Prostate gland (tissue), 2 donors: Measurements from ENCODE around the gene KRTAP10-10.
"Not testable (repeated sequence)": the region's sequence is repeated elsewhere in the genome, so short reads cannot be mapped to it uniquely, and the experiment has no call there.

Experiments
- CTCF ChIP-seq, 4 experiments: fragments of 200-600 bp in 2 of 4; fragments of 450-650 bp in 2 of 4; sonication (generic) in 2 of 4; IDR thresholded peaks; 1 replicate in 3 of 4; 2 replicates in 1 of 4; pipeline ENCODE4 v1.5.1; 2016 to 2019; ENCODE audit warnings: antibody characterized with exemption in 4 of 4, mild to moderate bottlenecking in 2 of 4, moderate library complexity in 2 of 4
- POLR2AphosphoS5 ChIP-seq: sonication (generic); formaldehyde crosslinking; IDR thresholded peaks from one replicate; pipeline ENCODE4 v1.6.1; 2017; ENCODE audit warnings: antibody characterized with exemption

DNA sequence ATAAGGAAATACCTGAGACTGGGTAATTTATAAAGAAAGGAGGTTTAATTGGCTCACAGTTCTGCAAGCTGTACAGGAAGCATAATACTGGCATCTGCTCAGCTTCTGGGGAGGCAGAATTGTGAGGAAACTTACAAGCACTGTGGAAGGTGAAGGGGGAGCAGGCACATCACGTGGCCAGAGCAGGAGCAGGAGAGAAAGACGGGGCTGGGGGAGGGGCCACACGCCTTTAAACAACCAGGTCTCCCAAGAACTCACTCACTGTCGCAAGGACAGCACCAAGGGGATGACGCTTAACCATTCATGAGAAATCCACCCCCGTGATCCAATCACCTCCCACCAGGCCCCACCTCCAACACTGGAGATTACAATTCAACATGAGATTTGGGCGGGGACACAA is 24.4 kb downstream of the KRTAP10-10 start:
- TF ChIP-seq POLR2AphosphoS5; CTCF (IDR thresholded peaks at IDR 0.05): not testable (repeated sequence)
